SU-DHL-6 (cell line): ENCODE measurements around the gene TRPV4.

ENCODE experiments used
- CTCF ChIP-seq: fragments of 200-600 bp; sonication (generic); IDR thresholded peaks from one replicate; pipeline ENCODE4 v1.5.1; 2017; ENCODE audit warnings: antibody characterized with exemption, mild to moderate bottlenecking, low read length, moderate library complexity; ENCODE audit not compliant: insufficient read depth, poor library complexity, severe bottlenecking
- EZH2phosphoT487 ChIP-seq: fragments of 200-600 bp; sonication (generic), shearing (Covaris generic); conservative IDR thresholded peaks from 2 replicates; pipeline ENCODE4 v1.6.1; 2018; ENCODE audit warnings: mild to moderate bottlenecking, antibody characterized with exemption, low read length, moderate library complexity, mixed read lengths

- TF ChIP-seq CTCF (no peak), EZH2phosphoT487 (no peak)
Measured at GRCh38 chr12:109811624-109811995, 21.6 kb downstream of the TRPV4 start.
